Measurements from ENCODE around the gene MYADM.

MYADM gene

DNA sequence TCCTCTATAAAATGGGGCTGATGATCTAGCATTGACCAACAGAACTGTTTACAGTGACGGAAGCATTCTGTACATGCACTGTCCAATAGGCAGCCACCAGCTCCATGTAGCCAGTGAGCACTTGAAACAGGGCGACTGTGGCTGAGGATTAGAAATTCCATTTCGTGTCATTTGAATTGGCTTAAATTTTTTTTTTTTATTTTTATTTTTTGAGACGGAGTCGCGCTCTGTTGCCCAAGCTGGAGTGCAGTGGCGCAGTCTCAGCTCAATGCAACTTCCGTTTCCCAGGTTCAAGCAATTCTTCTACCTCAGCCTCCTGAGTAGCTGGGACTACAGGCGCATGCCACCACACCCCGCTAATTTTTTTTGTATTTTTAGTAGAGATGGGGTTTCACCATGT, 17.4 kb downstream of the MYADM start:
- DNase-seq (ENCODE audit: low spot score), result no peak

DNA sequence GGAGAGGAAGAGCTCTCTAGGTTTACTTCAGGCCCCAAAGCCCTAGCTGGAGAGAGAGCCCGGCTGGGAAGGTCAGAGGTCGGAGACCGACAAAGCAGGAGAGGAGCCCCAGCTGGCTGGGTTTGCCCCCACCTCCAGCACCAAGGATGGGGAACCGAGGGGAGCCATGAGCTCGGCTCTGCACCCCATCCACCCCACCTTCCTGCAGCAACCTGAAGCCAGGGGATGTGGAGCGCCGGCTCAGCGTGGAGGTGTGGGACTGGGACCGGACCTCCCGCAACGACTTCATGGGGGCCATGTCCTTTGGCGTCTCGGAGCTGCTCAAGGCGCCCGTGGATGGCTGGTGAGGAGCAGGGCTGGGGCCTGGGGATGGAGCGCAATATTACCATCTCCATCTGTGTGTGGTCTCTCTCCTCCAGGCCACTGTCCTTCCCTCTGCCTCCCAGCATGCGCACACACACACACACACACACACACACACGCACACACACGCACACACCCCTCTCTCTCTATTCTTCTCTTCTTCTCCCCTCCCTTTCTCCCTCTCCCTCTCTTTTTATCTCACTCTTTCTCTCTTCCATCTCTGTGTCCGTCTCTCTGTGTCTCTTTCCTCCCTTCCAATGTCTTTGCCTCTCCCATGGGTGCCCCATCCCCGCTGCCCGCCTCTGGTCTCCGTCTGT, 24.8 kb downstream of the MYADM start:
- DNase-seq (ENCODE audit: low spot score), result no peak

DNA sequence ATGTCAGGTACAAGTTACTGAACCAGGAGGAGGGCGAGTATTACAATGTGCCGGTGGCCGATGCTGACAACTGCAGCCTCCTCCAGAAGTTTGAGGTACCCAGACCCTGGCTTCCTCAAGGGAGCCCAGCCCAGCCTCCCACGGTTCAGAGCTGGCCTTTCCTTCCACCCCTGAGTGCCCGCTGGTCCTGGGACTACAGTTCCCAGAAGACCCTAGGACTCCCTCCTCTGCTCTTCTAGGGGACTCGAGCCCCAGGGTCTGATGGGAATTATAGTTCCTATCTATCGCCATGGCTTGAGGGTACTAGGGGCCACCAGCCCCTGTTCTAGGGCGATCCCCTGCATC, 25.3 kb downstream of the MYADM start:
- no peak for DNase-seq (ENCODE audit: low spot score)

DNA sequence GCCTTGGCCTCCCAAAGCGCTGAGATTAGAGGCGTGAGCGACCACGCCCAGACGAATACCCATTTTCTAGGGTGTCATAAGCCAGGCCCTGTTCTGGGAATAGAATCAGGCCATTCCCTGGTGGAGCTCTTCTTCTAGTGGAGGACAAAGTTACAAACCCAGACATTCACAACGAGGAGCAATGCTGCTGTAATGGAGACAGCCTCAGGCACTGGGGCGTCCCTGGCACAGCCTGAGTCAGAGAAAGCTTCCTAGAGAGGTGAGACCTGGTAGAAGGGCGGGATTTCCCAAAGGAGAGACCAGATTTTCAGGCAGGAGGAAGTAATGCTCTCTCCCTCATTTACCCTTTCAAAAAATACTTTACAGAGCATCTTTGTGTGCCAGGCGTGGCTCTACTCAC, 27.0 kb downstream of the MYADM start:
- DNase-seq (ENCODE audit: low spot score), result no peak

DNA sequence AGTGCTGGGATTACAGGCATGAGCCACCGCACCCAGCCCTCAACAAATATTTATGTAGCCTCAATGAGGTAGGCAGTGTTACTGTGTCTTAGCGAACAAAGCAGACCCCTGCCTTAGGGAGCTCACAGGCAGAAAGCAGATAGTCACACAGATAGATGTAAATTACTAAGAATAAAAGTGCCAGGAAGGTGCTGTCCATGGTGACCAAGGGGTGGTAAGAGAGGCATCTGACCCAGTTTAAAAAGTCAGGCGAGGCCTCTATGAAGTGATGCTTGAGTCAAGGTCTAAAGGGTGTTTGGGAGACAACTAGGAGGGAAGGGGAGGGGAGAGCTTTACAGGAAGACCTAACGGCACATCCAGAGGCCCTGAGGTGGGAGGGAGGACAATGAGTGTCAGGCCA, 29.0 kb downstream of the MYADM start:
- no peak for DNase-seq (ENCODE audit: low spot score)

DNA sequence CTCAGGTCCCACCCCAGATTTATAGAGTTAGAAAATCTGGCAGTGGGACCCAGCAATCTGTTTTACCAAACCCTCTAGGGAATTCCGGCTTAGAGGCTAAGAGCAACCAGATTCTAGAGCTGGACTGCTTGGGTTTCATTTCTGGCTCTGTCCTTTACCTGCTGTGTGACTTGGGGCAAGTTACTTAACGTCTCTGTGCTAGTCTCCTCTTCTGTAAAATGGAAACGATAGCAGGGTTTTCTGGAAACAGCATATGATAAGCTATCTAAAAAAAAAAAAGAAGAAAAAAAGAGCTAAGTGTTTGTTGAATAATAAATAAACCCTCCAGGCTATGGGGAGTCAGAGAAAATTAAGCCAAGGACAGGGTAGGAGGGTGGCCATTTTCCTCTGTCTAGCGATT, 29.8 kb downstream of the MYADM start:
- no peak for DNase-seq (ENCODE audit: low spot score)

DNA sequence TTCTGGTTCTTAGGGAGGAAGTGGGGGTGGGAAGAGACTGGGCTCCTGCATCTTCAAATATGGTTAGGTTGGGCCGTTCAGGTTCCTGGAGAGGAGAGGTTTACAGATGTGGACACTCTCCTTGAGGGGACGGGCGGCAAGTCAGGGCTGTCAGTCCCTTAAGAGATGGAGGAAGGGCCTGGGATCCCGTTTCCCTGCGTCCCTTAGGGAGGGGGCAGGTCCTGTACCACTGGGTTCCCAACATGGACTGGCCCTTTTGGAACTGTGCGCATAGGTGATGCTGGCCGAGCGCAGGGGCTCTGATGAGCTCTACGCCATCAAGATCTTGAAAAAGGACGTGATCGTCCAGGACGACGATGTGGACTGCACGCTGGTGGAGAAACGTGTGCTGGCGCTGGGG, 30.5 kb downstream of the MYADM start:
- DNase-seq (ENCODE audit: low spot score), result no peak

DNA sequence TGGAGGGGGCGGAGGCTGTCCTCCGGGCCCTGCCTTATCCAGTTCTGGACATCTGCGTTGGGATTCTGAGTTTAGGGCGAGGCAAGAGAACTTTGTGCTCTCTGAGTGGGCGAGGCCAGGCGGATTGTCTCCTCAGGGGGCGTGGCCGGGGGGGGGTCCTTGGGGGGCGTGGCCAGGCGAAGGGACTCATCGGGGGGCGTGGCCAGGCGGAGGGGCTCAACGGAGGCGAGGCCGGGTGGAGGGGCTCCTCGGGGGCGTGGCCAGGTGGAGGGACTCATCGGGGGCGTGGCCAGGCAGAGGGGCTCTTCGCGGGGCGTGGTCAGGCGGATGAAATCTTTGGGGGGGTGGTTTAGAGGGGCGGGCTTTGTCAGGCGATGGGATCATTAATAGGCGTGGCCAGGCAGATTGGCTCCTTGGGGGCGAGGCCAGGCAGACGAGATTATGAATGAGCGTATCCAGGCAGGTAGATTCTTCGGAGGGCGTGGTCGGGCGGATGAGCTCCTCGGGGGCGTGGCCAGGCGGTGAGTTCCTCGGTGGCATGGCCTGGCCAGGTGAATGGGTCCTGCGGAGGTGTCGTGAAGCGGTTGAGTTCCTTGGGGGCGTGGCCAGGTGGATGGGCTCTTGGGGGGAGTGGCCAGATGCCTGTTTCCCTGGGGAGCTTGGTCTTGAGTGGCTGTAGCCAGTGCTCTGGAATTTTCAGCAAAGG, 31.1 kb downstream of the MYADM start:
- DNase-seq (ENCODE audit: low spot score), result no peak

DNA sequence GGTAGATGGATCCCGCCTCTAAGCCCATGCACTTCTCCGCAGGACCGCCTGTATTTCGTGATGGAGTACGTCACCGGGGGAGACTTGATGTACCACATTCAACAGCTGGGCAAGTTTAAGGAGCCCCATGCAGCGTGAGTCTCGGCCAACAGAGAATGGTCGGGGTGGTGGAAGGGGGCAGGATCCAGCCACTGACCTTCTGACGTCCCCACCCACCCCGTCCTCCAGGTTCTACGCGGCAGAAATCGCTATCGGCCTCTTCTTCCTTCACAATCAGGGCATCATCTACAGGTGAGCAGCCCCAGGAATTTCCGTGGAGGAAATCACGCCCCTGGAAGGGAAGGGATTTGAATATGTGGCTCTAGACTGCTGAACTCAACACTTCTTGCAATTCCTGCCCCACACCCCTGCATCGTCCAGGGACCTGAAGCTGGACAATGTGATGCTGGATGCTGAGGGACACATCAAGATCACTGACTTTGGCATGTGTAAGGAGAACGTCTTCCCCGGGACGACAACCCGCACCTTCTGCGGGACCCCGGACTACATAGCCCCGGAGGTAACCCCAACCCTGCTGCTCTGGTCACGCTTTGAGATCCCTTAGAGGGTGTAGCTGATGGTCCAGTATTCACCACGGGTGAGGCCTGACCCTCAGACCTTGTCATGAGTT, 32.6 kb downstream of the MYADM start:
- no peak for DNase-seq (ENCODE audit: low spot score)

DNA sequence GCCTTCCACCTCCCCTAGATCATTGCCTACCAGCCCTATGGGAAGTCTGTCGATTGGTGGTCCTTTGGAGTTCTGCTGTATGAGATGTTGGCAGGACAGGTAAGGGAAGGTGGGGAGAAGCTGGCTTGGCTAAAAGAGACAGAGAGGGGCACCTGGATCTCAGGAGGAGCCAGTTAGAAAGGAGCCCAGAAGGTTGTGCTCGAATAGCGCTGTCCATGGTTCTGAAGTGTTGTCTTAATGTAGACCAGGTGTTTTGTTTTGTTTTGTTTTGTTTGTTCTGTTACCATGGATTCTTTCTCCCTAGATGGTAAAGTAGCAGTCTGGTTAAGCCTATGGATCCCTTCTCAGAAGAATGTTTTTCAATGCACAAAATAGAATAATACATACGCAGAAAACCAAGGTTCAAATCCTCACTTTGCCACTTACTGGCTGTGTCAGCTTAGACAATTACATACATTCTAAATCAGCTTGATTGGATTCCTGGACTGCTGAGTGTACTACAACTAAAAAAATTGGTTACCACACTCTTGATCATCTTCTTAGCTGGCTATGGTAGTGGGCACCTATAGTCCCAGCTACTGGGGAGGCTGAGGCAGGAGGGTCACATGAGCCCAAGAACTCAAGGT, 35.5 kb downstream of the MYADM start:
- DNase-seq (ENCODE audit: low spot score), result no peak

DNA sequence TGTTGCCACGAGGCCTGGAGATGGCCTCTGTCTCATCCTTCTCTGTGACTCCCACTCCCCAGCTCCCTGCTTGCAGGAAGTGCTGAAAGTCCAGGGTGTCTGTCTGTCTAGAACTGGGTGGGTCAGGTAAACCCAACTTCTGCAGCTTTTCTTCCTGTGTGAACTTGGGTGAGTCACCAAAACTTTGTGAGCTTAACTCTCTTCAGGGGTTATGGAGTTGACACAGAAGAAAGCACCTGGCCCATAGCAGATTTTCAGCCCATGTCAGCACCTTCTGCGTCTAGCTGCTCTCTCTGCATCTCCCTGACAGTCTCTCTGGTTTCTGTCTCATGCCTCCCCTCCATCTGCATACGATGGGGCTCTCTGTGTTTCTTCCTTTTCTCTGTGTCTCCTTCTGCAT, 37.2 kb downstream of the MYADM start:
- no peak for DNase-seq (ENCODE audit: low spot score)

DNA sequence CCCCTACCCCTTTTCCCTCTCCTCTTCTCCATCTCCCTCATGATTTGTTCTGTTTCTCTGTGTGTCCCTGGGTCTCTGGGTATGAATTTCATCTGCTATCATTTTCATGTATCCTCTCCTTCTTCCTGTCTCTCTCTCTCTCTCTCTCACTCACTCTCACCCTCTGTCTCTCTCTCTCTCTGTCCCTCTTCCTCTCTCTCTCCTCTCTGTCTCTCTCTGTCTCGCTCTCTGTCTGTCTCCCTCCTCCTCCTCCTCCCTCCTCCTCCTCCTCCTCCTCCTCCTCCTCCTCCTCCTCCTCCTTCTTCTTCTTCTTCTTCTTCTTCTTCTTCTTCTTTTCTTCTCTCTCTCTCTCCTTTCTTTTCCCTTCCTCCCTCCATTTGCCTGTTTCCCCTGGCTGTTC, 38.1 kb downstream of the MYADM start:
- no peak for DNase-seq (ENCODE audit: low spot score)

DNA sequence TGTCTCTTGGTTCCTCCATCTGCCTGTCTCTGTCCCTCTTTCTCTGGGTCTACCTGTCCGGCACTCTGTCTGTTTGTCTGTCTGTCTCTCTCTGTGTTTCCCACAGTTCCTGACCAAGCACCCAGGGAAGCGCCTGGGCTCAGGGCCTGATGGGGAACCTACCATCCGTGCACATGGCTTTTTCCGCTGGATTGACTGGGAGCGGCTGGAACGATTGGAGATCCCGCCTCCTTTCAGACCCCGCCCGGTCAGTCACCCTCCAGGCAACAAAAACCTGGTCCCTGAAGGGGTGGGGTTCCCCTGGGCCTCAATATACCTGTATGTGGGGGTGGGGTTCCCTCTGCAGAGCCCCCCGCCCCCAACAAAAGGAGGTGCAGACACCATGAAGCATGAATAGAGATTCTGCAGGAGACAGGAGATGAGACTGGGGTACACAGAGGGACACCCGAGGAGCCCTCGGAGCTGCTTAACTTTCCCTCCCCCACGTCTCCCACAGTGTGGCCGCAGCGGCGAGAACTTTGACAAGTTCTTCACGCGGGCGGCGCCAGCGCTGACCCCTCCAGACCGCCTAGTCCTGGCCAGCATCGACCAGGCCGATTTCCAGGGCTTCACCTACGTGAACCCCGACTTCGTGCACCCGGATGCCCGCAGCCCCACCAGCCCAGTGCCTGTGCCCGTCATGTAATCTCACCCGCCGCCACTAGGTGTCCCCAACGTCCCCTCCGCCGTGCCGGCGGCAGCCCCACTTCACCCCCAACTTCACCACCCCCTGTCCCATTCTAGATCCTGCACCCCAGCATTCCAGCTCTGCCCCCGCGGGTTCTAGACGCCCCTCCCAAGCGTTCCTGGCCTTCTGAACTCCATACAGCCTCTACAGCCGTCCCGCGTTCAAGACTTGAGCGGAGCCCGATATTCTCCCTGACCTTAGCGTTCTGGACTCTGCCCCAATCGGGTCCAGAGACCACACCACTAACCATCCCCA, 38.8 kb downstream of the MYADM start:
- DNase-seq (ENCODE audit: low spot score), result peak; percentile 83

DNA sequence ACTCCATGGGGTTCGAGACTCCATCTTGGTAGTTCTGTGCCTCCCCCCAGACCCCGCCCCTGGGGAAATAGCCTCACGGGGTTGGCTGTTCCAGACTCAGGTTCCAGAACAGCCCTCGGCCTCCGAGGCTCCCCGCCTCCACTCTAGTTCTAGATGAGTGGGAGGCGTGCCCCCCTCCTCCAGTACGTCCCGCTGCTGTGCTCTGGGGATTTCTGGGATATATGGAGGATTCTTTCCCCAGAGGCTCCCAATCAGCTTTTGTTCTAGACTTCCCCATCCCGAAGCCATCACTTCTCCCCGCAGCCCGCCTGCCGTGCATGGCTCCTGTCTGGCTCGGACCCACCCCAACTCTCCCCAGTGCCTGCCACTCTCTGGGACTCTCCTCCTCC, 39.5 kb downstream of the MYADM start:
- no peak for DNase-seq (ENCODE audit: low spot score)

DNA sequence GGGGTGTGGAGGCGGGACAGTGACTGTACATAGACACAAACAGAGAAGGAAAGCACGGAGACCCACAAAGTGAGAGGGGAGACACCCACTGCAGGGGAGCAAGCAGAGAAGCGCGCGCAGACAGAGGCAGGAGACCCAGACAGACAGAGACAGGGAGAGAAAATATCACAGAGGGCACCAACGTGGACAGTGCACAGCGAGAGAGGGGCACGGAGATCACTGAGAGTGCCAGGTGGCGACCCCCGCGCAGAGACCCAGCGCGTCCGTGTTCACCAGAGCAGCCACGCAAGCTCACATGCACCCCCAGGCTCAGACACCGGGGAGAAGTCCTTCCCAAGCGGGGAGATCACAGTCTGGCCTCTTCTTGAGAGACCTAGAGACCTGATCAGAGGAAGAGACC, 40.0 kb downstream of the MYADM start:
- DNase-seq (ENCODE audit: low spot score), result no peak

DNA sequence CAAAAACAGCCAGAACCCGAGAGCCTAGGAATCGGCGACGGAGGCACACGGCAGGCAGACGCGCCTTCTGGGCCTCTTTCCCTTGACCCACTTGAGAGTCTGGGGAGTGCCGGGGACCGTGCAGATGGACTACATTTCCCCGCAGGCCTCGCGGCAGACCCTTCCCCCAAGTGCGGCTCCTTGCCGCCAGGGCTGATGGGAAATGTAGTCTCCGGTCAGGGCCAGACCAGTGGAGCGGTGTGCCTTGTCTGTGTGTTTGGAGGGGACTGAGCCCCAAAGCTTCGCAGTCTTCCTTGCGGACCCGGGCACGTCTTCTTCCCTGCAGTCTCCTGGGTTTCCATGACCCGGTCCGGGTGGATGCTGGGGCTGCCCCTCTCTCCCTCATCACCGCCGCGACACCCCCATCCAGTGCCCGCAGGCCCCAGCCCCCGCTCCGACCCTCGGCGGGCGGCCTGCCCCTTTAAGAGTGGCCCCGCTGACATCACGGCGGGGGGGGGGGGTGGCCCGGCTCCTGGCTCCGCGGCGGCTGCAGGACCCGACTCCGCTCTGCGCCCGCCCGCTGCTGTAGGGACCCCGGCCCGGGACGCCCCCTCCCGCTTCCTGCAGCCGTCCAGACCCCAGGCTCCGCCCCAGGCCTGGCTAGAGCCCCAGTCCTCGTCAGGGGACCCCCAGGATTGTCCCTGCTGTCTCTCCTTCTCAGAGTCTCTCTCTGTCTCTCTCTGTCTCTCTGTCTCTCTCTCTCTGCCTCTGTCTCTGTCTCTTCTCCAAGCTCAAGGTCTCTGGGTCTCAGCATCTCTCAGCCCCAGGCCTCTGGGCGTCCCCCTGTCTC, 40.6 kb downstream of the MYADM start:
- DNase-seq (ENCODE audit: low spot score), result peak; percentile 65

DNA sequence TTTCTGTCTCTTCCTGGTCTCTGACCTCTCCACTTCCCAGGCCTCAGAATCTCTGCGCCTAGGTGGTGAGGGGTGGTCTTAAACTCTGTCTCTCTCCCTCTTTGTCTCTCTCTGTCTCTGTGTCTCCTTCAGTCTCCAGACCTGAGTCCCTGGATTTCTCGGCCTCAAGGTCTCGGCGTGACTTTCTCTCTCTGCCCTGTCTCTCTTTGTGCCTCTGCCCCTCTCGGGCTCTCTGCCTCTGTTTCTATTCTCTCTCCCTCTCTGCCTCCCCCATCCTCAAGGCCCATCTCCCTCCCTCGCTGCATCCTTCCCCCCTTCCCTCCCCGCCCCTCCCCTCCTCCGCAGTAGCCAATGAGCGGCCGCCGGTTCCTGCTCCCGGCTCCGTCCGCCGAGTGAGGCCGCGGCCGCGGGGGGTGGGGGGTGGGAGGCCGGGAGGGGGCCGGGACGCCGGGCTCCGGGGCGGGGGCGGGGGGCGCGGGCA, 41.3 kb downstream of the MYADM start, which contains the start of gene CACNG7:
Gene CACNG7 (plus strand): TSS at position 344 of the 481 bp plus-strand sequence. CDS start 3,554 bp downstream, outside the sequence.
- DNase-seq (ENCODE audit: low spot score), result no peak

DNA sequence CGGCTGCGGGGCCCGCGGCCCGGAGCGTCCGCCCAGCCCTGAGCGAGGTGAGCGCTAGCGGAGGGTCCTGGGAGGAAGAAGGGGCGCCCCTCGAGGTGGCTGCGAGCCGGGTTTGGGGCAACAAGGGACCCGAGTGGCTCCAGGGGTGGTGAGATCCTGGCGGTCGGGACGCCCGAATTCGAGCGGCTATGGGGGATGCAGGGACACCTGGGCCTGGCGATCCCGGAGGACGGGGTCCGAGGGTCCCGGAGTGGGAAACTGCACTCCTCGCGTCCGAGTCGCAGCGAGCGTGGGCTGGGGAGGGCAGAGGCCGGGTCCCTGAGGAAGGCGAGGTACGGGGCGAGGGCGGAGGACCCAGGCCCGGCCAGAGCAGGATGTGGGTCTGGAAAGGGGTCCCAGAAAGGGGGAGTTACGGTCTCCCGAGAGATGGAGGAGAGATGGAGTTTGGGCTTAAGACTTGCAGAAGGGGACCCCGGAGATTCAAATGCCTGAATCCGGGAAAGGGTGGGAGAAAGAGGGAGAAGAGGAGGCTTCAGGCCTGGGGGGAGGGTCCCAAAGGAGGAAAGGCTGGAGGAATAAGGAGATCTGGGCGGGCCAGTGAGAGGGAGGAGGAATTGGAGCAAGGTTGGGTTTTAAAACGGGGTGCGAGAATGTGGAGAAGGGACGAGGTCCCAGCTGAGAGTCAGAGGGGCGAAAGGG, 41.9 kb downstream of the MYADM start:
- DNase-seq (ENCODE audit: low spot score), result no peak

DNA sequence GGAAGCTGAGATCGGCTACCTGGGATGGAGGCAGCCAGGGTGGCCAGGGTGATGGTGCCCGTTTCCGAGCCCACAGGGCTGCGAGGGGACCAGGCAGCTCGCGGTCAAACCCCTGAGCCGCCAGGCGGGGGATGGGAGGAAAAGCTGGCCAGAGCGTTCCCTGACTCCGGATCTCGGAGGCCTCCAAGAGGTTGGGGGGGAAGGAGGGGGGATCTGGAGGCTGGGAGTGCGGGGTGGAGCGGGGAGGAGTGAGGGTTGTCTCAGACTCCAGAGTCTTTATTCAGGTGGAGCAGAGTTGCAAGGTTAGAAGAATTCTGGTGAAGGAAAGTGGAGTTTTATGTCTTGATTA, 42.5 kb downstream of the MYADM start:
- DNase-seq (ENCODE audit: low spot score), result no peak

DNA sequence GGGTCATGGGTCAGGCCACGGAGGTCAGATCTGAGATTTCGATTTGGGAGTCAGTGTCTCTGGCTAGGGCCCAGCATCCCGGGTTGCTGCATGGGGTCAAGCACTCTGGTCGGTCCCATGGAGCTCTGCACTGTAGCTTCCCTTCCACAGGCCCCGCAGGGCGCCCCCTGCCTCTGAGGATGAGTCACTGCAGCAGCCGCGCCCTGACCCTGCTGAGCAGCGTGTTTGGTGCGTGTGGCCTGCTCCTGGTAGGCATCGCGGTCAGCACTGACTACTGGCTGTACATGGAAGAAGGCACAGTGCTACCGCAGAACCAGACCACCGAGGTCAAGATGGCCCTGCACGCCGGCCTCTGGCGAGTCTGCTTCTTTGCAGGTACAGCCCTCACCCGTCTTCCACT, 45.0 kb downstream of the MYADM start:
- DNase-seq (ENCODE audit: low spot score), result no peak
